Measurements from ENCODE around the gene DDI2.

GRCh38 chr1:15625056-15625917 is 8.0 kb downstream of the DDI2 start:
- no peak for TF ChIP-seq GATA2 (IDR thresholded peaks at IDR 0.05; ENCODE audit: low read depth, low read length)
- TF ChIP-seq GATA3 (IDR thresholded peaks at IDR 0.05; ENCODE audit: low read depth, low read length) = no peak

Measured in SH-SY5Y (cell line).